HG03039 (cell line): ENCODE measurements around the gene C4orf50.
"Not testable (repeated sequence)": the region's sequence is repeated elsewhere in the genome, so short reads cannot be mapped to it uniquely, and the experiment has no call there.

Experiments
- ATAC-seq: cut with Tn5 transposase; IDR thresholded peaks from one replicate; pipeline ENCODE4 v1.9.1; 2021; ENCODE audit warnings: mild to moderate bottlenecking, moderate library complexity; ENCODE audit not compliant: unreplicated experiment

Gene C4orf50

GRCh38 chr4:5952975-5953951, 65.0 kb downstream of the C4orf50 start:
- ATAC-seq: no peak

GRCh38 chr4:5952286-5952974, 65.8 kb downstream of the C4orf50 start:
- ATAC-seq: no peak

- ATAC-seq: not testable (repeated sequence)
Measured at GRCh38 chr4:5946653-5947052, 71.6 kb downstream of the C4orf50 start.

- ATAC-seq: no peak
Measured at GRCh38 chr4:5945936-5946335, 72.3 kb downstream of the C4orf50 start.

- ATAC-seq: no peak
Measured at GRCh38 chr4:5945171-5945570, 73.1 kb downstream of the C4orf50 start.

GRCh38 chr4:5943561-5943960, 74.7 kb downstream of the C4orf50 start:
- no peak for ATAC-seq

- ATAC-seq: no peak
Measured at GRCh38 chr4:5942947-5943346, 75.3 kb downstream of the C4orf50 start.

- no peak for ATAC-seq
Measured at GRCh38 chr4:5941601-5942000, 76.6 kb downstream of the C4orf50 start.

GRCh38 chr4:5940470-5941203, 77.6 kb downstream of the C4orf50 start:
- no peak for ATAC-seq

- ATAC-seq: no peak
Measured at GRCh38 chr4:5933996-5934831, 84.0 kb downstream of the C4orf50 start.

GRCh38 chr4:5933116-5933515, 85.1 kb downstream of the C4orf50 start:
- ATAC-seq: no peak

- no peak for ATAC-seq
Measured at GRCh38 chr4:5932035-5932568, 86.1 kb downstream of the C4orf50 start.

GRCh38 chr4:5931526-5931925, 86.7 kb downstream of the C4orf50 start:
- no peak for ATAC-seq

GRCh38 chr4:5930876-5931275, 87.4 kb downstream of the C4orf50 start:
- ATAC-seq: no peak

- ATAC-seq: no peak
Measured at GRCh38 chr4:5930456-5930855, 87.8 kb downstream of the C4orf50 start.

GRCh38 chr4:5928844-5929420, 89.3 kb downstream of the C4orf50 start:
- ATAC-seq: no peak

- no peak for ATAC-seq
Measured at GRCh38 chr4:5928274-5928673, 90.0 kb downstream of the C4orf50 start.

GRCh38 chr4:5927747-5928146, 90.5 kb downstream of the C4orf50 start:
- ATAC-seq: no peak

GRCh38 chr4:5927116-5927515, 91.1 kb downstream of the C4orf50 start:
- no peak for ATAC-seq

- ATAC-seq: no peak
Measured at GRCh38 chr4:5926598-5926997, 91.6 kb downstream of the C4orf50 start.
